DND-41 (cell line): Measurements from ENCODE around the gene CDH5.

Source experiments
- EZH2 ChIP-seq: IDR thresholded peaks from 3 replicates; pipeline ENCODE4 v1.6.1; 2012; ENCODE audit warnings: borderline replicate concordance, low read depth, mild to moderate bottlenecking, moderate library complexity, low read length, inconsistent platforms; ENCODE audit not compliant: severe bottlenecking
- TF ChIP-seq, protein P1 (sequence below): IDR thresholded peaks from 2 replicates; pipeline ENCODE4 v1.5.1; 2012; ENCODE audit warnings: borderline replicate concordance, low read length, moderate library complexity, mild to moderate bottlenecking; ENCODE audit not compliant: poor library complexity, severe bottlenecking; ENCODE audit errors: extremely low read depth

DNA sequence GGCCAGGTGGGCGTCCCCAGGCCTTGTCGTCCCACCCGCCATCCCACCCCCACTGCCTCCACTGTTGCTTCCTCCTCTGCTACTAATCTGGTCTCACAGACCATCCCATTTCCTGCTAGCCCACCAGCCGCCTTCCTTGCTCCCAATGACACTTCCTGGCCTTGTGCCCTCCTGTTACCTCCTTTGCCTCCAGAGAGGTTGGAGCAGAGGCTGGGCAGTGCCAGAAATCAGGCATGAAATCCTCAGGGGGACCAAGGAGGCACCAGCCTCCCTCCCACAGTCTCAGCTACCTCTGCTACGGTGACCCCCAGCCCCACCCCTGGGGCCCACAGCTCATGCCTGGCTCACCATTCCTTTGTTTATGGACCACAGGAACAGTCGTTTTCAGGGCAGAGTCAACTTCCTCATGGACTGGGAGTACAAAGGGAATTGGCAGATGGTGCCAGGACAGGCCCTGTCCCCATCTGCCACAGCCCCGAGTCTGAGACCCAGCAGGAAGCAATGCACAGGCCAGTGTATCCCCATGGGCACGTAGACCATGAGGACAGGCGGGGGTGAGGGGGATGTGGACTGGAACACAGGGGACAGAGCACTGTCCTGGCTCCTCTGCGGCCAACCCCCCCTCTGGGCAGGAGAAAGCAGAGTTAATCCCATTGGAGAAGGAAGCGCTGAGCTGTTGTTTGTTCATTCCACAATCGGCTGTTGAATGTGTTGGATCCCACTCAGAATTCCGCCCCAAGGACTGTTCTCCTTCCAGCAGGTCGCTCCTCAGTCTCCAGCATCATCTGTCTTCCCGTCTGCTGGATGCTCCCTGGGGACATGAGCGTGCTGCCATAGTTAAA, 2.2 kb upstream of the CDH5 start:
- TF ChIP-seq EZH2: no peak
- TF ChIP-seq, protein P1, sequence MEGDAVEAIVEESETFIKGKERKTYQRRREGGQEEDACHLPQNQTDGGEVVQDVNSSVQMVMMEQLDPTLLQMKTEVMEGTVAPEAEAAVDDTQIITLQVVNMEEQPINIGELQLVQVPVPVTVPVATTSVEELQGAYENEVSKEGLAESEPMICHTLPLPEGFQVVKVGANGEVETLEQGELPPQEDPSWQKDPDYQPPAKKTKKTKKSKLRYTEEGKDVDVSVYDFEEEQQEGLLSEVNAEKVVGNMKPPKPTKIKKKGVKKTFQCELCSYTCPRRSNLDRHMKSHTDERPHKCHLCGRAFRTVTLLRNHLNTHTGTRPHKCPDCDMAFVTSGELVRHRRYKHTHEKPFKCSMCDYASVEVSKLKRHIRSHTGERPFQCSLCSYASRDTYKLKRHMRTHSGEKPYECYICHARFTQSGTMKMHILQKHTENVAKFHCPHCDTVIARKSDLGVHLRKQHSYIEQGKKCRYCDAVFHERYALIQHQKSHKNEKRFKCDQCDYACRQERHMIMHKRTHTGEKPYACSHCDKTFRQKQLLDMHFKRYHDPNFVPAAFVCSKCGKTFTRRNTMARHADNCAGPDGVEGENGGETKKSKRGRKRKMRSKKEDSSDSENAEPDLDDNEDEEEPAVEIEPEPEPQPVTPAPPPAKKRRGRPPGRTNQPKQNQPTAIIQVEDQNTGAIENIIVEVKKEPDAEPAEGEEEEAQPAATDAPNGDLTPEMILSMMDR: no peak
